ENCODE measurements around the gene VWA5B2.

VWA5B2 gene

DNA sequence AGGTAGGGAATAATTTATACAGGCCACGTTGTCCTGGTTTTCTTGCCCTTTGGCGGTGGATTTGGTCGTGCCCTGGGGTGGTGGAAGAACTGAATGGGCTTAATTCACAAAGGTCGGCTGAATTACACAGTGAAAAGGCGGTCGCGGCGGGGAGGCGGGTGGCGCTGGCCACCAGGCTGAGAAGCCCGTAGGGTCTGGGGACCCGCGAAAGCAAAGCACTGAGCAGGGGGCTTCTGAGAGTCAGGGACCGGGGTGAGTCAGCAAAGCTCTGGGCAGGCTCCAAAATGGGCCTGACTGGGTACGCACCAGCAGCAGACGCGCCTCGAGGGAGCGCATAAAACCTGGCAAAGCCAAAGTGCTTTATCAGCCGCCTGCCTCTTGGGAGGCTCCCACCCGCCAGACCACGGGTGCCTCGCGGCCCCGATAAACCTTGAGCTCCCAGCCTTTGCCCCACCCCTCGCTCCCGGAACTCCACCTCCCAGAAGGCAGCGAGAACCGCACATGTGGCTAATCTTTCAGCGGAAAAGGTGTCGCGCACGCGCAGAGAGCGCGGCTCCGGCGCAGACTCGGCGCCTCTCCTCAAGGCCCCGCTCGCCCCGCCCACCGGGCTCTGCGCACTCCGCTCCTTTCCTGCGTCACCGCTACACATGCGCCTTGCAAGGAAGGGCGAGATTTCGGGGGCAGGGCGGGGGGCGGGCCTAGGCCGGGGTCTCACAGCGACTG lies 43.8 kb upstream of the VWA5B2 start:
- Mint-ChIP-seq H3K4me1 (peaks cover 29% of the 10 kb centered on the region), H3K36me3 (ENCODE audit: low read depth) (peaks cover 68% of the 10 kb centered on the region), H3K9me3 (no peaks in the 10 kb centered on the region), H3K27me3 (ENCODE audit: low read depth) (no peaks in the 10 kb centered on the region), H3K4me3 (peak overlapping the region; percentile 98 to 100 (median 98)), H3K27ac (peak overlapping the region; percentile 80 to 96 (median 93))
- no peak for TF ChIP-seq CTCF (IDR thresholded peaks at IDR 0.05; ENCODE audit: unreplicated experiment in 3 of 3)

DNA sequence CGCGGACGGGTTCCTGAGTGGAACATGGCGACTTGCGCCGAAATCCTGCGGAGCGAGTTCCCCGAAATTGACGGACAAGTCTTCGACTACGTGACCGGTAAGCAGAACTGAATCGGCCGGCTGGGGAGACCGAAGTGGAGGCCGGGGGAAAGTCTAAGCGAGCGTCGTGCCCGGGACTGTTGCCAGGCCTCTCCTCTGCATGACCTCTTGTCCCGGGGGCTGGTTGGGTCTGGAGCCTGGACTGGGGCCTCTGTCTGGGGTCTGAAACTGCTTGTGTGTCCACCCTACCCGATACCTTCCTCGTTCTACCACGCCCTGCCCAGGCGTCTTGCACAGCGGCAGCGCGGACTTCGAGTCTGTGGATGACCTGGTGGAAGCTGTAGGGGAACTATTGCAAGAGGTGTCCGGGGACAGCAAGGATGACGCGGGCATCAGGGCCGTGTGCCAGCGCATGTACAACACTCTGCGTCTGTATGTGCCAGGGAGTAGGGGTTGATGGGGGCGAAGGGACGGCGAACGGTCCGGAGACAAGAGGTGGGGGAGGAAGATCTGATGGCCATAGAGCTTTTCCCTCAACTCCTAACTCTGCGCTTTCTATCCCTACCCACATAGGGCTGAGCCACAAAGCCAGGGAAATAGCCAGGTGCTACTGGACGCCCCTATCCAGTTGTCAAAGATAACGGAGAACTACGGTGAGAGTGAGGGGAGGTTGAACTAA lies 43.0 kb upstream of the VWA5B2 start, which contains the start of gene ABCF3:
Gene ABCF3, plus strand, starts transcription at position 16 of the 718 bp plus-strand sequence. Its CDS starts 9 bp downstream, at position 25.
- Mint-ChIP-seq H3K4me1 (peaks cover 29% of the 10 kb centered on the region), H3K36me3 (ENCODE audit: low read depth) (peaks cover 65% of the 10 kb centered on the region), H3K4me3 (peak within 1 kb of the TSS; percentile 98 to 100 (median 98)), H3K9me3 (no peaks in the 10 kb centered on the region), H3K27me3 (ENCODE audit: low read depth) (no peaks in the 10 kb centered on the region), H3K27ac (peak within 1 kb of the TSS; percentile 80 to 96 (median 93))
- TF ChIP-seq CTCF (IDR thresholded peaks at IDR 0.05; ENCODE audit: unreplicated experiment in 3 of 3), result no peak

GRCh38 chr3:184186902-184187207 lies 42.5 kb upstream of the VWA5B2 start:
- Mint-ChIP-seq H3K36me3 (ENCODE audit: low read depth) (peaks cover 60% of the 10 kb centered on the region), H3K4me3 (peak overlapping the region; percentile 98 to 100 (median 98)), H3K27me3 (ENCODE audit: low read depth) (no peaks in the 10 kb centered on the region), H3K4me1 (peaks cover 29% of the 10 kb centered on the region), H3K27ac (peak overlapping the region in 2 of 3 experiments; percentile 23 to 80), H3K9me3 (no peaks in the 10 kb centered on the region)
- no peak for TF ChIP-seq CTCF (IDR thresholded peaks at IDR 0.05; ENCODE audit: unreplicated experiment in 3 of 3)

- Mint-ChIP-seq H3K27ac (no peak overlapping the region), H3K9me3 (no peaks in the 10 kb centered on the region), H3K36me3 (ENCODE audit: low read depth) (peaks cover 61% of the 10 kb centered on the region), H3K4me1 (peaks cover 29% of the 10 kb centered on the region), H3K27me3 (ENCODE audit: low read depth) (no peaks in the 10 kb centered on the region), H3K4me3 (peak overlapping the region; percentile 65 to 100 (median 98))
- no peak for TF ChIP-seq CTCF (IDR thresholded peaks at IDR 0.05; ENCODE audit: unreplicated experiment in 3 of 3)
Observed at GRCh38 chr3:184188080-184188479, 41.3 kb upstream of the VWA5B2 start.

- no peak overlapping the region for H3K4me3 Mint-ChIP-seq
- H3K36me3 Mint-ChIP-seq (ENCODE audit: low read depth), result peaks cover 61% of the 10 kb centered on the region
- H3K27me3 Mint-ChIP-seq (ENCODE audit: low read depth), result no peaks in the 10 kb centered on the region
- TF ChIP-seq CTCF (IDR thresholded peaks at IDR 0.05; ENCODE audit: unreplicated experiment in 3 of 3), result no peak
- H3K27ac Mint-ChIP-seq, result no peak overlapping the region
- peaks cover 29% of the 10 kb centered on the region for H3K4me1 Mint-ChIP-seq
- H3K9me3 Mint-ChIP-seq, result no peaks in the 10 kb centered on the region
Observed at GRCh38 chr3:184189421-184189820, 40.0 kb upstream of the VWA5B2 start.

Data from nephron (organoid).